Posterior cingulate gyrus (tissue), 11 donors: ENCODE data around the gene SOSTDC1.

Source experiments
- DNase-seq, 10 donors: peaks; one replicate each; pipeline versions ENCODE4 v3.0.0 to v3.0.0-alpha.2; 2020 to 2021; ENCODE audit warnings: mixed read lengths in 3 of 10
- intact Hi-C: fragments of 100-400 bp; cut with DNase I; formaldehyde crosslinking; loops from one replicate; pipeline ENCODE4 v1.15.1; 2023

The SOSTDC1 gene

DNA sequence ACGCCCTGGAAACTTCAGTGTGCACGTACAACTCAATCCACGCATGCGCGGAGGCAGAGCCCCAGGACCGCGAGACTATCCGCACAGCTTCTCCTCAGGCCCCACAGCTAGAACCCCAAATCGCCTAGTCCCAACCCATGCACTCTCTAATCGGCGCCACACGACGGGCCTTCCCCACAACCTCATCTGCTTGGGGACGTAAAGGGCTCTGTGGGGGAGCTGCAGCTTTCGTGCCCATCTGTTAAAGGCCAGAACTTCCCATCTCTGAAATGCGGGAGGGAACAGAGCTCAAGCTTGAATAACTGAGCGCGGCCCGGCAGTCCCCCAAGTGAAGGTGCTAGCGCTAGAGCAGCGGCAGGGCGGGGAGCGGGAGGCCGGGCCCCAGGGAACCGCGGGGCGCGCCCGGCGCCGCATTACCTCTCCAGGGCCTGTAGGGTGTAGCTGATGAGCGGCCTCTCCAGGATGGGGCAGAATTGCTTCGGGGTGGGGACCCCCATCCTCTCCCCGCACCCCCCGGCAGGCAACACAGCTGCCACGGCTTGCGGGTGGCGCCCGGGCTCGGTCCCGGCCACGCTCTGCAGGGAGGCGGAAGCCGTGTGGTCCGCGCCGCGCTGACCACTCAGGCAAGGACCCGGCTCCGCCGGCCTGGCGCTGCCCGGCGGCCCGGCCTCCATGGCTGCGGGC lies 44.7 kb downstream of the SOSTDC1 start:
- peak; percentile 76 to 97 (median 85) for DNase-seq

DNA sequence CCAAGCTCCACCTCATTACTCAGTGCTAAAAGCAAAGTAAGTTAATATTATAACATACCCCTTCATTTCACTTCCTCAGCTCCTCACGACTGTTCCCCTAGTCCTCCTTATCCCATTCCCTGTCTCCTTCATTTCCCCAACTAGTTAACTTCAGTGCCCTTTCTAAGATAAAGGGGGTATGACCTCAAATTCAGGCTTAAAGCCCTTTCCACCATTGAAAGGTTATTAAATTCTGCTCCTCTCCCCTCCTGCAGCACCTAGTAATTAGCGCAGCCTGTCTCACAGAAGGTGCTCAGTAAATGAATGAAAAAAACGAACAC lies 45.2 kb downstream of the SOSTDC1 start:
- intact Hi-C loops = loop anchor here (5.0 kb wide), 1 partner anchor 222 kb away; no protein-coding TSS in a partner anchor
- DNase-seq = no peak

More for the DNA sequence above, 44.7 kb downstream of the SOSTDC1 start:
- intact Hi-C loops = loop anchor here (5.0 kb wide), 1 partner anchor 222 kb away; no protein-coding TSS in a partner anchor

DNA sequence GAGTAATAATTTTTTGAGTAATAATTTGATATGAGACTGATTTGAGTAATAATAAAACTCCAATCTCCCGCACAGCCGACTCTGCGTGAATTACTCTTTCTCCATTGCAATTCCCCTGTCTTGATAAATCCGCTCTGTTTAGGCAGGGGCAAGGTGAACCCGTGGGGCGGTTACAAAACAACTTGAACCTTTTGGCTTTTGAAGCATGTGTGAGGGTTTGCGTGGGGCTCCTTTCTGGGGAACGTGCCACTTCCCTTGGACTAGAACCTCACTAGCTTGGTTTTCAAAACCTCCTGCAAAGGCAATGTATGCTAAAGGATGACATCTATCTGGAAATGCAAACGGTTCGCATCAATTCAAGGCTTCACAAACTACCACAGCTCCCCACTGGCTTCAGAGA lies 45.7 kb downstream of the SOSTDC1 start:
- DNase-seq = peak in 1 of 10 donors; percentile 53

DNA sequence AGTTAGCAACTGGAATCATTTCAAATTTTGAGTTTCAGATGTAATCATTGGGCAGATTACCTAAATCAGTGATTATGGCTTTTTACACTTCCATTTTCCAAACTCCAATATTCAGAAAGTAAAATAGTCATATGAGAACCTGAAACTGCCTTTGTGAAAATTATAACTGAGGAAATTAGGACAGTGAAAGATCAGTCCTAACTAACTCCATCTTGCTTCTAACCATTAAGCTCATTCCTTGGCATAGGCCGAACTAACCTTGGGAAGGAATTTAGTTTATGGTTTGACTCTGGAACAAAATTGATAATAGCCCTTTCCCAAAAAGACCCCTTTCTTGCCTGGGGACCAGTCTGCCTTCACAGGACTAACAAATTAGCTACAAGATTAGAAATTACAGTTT lies 46.4 kb downstream of the SOSTDC1 start:
- no peak for DNase-seq
- intact Hi-C loops = no loop called here

More for the DNA sequence above, 45.7 kb downstream of the SOSTDC1 start:
- intact Hi-C loops = loop anchor here (5.0 kb wide), 1 partner anchor 222 kb away; no protein-coding TSS in a partner anchor

DNA sequence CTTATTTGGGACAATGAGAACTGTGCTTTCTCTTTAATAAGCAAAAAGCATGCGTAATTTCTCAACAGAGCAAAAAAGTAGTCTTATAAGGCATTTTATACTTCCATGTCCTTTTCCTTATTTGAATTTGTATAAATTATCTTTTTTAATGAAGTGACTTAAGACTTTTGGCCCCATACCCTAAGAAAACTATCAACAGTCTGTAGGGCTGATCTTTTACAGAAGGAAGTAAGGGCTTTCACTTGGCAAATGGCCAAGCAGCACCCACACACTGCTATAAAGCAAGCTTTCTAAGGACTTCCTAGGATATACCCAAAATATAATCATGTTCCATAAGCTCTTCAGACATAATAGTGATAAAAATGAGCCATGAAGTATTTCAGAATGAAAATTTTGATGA lies 47.6 kb downstream of the SOSTDC1 start:
- DNase-seq = no peak
- intact Hi-C loops = no loop called here

DNA sequence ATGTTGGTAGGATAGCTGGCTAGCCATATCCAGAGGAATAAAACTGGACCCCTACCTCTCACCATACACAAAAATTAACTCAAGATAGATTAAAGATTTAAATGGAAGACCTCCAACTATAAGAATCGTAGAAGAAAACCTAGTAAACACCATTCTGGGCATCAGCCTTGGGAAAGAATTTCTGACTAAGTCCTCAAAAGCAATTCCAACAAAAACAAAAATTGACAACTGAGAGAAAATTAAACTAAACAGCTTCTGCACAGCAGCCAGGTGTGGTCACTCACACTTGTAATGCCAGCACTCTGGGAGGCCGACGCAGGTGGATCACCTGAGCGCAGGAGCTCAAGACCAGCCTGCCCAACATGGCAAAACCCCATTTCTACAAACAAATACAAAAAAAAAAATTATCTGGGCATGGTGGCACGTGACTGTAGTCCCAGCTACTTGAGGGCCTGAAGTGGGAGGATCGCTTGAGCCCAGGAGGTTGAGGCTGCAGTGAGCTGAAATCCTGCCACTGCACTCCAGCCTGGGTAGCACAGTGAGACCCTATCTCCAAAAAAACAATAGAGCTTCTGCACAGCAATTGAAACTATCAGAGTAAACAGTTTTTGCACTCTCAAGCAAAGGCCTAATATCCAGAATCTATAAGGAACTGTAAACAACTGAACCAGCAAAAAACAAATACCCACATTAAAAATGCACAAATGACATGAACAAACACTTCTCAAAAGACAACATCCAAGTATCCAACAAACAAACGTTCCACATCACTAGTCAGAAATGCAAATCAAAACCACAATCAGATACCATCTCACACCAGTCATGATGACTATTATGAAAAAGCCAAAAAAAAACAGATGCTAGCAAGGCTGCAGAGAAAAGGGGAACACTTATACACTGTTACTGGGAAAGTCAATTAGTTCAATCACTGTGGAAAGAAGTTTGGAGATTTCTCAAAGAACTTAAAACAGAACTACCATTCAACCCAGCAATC lies 49.0 kb downstream of the SOSTDC1 start:
- intact Hi-C loops = no loop called here

DNA sequence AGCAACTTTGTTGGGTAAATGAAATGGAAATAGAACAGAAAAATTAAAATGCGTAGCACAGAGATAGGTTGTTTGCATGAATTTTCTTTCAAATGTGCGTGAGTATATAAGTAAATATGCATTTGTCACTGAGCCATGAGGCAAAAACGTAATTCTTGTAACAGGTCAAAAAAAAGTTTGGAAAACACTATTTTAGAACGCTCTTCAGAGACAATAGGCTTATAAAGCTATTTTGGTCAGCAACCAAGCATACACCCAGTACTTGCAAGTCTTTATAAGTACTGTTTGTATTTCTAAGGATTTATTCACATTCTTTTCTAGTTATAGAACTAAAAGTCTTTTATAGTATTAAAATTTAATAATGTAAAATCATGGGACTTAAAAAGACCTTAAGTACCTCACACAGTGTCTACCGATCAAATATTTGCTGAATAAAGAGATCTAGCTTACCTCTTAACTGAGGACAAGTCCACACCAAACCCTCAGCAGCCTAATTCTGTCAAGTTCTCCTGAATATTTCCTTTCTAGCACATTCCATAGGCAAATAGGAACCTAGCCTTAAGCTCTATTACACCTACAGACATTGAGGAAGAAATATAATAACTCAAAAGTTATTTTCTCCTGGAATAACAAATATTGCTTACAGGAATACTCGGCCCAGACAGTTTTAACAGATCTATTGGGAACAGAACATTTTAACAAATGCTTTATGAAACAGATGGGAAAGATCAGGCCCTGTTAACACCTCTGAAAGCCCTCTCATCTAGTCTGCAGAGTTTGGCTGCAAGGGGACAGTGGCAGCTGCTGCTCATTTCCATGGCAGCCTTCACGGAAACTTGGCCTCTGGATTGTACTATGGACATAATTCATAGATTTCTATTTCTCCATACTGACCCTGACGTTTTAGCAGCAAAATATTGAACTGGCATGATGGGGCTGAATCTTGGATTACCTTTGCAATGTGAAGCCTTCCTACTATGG lies 53.0 kb downstream of the SOSTDC1 start:
- DNase-seq = no peak
- intact Hi-C loops = no loop called here

More for the DNA sequence above, 49.0 kb downstream of the SOSTDC1 start:
- no peak for DNase-seq
